COLO668 (cell line): ENCODE results near the gene SLC9A9.
"Not testable (repeated sequence)": the region's sequence is repeated elsewhere in the genome, so short reads cannot be mapped to it uniquely, and the experiment has no call there.

Source experiments
- DNase-seq: peaks from one replicate; lab custom pipeline; 2025; ENCODE audit not compliant: unreplicated experiment; lab: John Stamatoyannopoulos, UW

The SLC9A9 gene

DNA sequence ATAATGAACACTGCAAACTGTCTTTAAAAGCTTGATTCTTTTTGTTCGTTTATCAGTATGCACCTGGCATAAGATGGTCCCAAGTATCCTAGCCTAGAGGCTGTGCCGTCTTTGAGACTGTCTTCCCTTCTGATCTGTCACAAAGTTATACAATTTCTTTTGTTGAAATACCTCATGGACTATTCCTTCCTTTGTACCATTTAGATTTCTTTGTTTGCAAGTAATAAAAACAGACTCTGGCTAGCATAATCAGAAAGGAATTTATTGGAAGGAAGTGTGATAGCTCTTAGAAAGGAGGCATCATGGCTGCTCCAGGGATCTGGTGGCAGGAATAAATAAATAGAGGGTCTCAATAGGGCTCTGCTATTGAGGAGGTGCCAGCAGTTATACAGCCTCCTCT, 280.4 kb downstream of the SLC9A9 start:
- no peak for DNase-seq

DNA sequence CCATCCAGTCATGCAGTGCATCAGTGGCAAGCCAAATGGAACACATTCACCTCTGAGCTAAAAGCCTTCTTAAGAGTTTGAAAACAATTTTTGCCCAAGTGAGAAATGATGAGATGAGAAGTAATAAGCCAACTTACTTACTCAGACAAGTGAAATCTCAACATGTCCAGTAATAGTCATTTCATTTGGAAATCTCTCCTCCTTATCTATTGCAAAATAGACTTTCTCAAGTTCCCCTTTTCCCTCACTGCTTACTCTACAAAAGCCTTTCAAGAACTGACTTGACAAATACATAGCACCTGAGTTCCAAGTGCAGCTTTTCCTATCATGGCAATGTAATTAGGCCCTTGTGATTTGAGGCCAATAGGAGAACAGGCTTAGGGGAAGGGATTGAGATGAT, 282.3 kb downstream of the SLC9A9 start:
- no peak for DNase-seq

DNA sequence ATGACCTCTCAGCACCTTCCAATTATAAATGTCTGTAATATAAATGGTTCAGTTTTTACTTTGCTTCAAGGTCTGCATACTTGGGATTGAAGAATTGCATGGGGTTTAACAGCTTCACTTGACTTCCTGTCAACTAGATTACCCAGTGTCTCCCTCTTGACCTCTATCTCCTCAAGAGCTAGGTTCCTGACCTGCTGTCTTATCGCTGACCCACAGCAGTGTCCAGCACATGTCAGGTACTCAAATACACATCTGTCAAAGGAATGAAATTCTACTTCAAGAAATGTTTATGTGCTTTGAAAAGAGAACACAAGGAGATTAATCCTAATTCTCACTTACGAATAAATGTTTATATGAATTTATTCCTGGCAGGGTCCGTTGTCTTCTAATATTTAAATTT, 284.5 kb downstream of the SLC9A9 start:
- DNase-seq, result no peak

GRCh38 chr3:143562789-143563188, 285.5 kb downstream of the SLC9A9 start:
- DNase-seq, result no peak

- no peak for DNase-seq
Measured at GRCh38 chr3:143559296-143559695, 289.0 kb downstream of the SLC9A9 start.

DNA sequence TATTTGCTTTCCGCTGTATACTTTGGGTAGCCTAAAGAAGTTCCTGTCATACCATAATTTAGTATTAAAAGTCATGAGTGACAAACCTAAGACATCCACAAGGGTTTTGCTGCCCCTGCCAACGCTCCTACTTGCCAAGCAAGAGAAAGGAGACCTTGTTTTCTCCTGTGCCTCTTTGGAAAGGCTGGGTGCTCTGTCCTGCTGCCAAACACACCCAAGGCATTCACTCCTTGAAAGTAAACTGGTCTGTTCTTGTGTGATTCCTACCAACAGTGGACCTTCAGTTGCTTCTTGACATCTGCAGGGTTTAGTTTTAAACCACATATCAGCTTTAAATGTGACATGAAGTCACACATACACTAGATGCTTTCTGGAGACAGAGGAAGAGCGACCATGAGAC, 295.4 kb downstream of the SLC9A9 start:
- DNase-seq, result no peak

GRCh38 chr3:143551761-143552160, 296.5 kb downstream of the SLC9A9 start:
- no peak for DNase-seq

DNA sequence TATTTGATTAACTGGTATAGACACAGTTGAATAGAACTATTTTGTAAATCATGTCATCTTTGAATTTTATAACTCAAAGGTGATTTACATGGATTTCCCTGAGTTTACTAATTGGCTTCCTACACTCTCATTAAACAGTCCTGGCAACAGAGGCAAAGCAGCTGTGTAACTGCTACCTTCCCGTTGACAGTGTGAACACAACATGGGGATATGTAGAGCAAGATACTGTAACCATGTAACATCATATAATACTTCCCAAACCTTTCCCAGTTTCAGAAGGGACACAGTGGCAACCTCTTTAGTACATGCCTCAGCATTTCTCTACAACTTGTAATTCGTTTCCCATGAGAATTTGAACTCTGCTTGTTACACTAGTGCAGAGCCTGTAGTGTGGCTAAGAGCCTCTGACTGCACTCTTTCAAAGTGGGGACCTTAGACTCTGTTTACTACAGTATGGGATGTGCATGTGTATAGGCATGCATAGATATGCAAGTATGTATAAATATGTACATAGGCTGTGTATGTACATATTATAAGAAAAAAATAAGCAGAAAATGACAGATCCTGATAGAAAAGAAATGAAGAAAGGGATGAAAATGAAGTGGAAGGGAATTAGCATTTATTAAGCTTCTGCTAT, 299.3 kb downstream of the SLC9A9 start:
- no peak for DNase-seq

DNA sequence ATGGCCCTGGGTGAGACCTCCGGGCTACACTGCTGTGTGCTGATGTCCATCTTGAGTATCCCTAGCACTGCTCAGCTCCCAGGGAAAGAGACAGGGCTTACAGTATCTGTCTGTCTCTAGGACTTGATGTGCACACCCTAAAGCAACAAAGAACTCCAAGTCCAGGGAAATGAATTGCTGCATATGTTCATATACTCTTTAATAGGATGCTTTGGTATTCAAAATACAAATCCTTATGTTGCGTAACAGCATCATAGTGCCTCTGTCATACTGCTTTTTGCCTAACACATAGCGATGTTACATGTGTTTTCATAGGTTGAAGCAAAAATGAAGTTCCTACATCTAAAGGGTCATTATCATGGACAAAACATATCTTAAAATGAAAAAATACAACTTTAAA, 299.9 kb downstream of the SLC9A9 start:
- DNase-seq, result no peak

DNA sequence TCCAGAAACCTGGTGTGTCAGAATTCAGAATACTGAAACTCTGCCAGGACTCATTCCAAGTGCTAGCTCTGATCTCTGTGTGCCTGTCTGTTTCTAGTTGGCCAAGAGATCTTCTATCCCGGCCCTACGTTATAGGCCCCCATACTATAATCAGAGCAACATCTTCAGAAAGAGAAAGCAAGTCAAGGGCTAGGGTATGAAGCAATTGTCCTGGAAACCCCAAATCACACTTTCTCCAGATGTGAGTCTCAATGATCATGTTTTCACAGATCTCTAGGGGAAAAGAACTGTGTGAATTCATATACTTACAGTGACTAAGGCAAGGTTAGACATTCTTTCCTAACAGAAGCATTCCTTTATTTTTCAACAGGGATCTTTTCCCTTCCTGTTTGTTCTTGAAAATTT, 309.7 kb downstream of the SLC9A9 start:
- DNase-seq, result no peak

DNA sequence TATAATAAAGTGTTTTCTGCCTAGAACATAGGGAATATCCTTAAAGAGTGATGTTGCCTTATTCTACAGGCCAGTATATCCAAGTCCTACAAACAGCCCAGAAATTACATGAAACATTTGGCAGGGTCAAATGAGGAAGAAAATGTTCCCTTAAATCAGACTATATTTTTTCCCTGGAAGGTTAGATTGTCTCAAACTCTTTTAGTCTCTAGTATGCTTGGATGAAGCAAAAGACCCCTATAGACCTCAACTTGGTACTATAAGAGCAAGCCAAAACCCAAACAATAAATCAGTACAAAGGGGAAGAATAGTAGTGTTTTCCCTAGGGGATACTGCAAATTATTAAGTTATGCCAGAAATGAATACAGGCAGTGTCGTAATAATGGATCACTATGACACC, 310.2 kb downstream of the SLC9A9 start:
- no peak for DNase-seq

- no peak for DNase-seq
Measured at GRCh38 chr3:143536817-143537535, 311.3 kb downstream of the SLC9A9 start.

DNA sequence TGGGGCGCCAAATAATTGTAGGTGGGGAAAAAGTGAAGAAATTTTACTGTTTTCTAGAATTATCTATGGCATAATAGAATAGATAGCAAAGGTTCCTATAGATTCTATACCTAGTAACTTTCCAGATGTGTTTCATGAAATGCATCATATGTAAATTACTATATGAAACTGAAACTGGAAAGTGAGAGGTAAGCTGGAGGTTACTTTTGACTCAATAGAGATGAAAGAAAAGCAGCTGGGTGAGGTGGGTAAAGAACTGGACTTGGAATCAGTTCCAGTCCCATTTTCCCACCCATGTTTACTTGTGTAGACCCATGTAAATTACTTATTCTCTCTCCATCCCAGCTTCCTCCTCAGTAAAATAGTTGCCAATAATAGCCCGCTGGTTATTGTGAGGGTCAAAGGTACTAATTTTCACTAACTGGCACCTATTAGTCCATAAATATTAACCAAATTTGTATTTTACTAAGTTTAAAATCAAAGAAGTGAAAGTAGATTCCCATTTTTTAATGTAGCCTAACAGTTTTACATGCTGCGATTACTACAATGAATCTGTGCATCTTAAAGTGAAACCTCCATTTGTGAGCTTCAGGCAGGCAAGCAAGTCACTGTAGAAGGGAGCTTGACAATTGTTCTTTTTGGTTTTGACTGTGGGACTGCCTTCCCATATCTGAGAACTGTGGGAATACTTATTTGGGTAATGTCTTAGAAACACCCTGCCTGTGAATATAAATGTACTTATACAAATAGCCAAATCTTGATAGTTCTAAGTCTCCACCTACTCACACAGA, 312.1 kb downstream of the SLC9A9 start:
- no peak for DNase-seq

DNA sequence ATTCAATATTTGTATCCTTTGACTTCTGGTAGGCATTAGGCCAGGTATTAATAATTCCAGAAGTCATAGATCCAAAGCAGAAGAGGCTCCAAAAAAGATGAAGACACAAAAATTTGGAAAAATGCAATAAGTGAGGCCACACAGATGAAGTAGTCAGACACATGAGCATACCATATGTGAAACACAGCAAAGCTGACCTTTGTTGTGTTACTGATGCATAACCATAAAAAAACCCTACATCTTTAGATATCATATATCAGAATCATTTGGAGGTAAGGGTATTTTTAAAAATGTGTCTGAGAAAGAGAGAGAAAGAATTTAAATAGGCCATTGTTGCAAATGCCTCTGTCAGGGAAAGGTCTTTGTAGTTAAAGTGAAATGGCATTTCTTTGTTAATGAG, 314.9 kb downstream of the SLC9A9 start:
- no peak for DNase-seq

DNA sequence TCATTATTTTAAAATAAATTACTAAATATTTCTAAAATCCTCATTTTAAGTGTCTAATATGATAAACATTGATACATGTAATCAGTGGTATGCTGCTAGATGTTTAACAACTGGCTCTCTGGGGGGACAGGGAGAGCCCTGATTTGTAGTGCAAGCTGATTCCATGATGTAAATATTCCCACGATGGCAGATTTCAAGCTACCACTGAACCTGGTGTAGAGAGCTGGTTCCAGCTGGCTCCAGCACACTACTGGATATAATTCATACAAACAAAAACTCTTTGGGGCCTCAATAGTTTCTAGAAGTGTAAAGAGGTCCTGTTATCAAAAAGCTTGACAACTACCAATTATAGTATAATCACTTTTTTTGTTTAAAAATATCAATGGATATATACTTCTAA, 316.2 kb downstream of the SLC9A9 start:
- DNase-seq, result no peak

DNA sequence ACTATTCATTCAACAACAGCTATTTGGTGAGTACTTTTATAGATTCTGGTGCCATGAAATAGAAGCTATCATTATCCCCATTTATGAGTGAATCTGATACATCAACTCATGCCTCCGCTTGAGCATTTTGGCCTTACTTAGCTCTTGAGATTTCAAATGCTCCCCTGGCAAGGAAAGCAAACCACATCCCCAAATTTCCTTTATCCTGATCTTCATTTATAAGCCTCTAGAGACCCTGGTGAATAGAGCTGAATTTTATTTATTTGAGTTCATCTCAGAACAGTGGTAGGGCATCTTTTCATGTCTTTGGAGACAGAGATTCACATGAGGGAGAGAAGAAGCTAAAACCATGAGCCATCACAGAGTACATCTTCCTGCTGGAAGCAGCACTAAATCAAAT, 317.2 kb downstream of the SLC9A9 start:
- no peak for DNase-seq

DNA sequence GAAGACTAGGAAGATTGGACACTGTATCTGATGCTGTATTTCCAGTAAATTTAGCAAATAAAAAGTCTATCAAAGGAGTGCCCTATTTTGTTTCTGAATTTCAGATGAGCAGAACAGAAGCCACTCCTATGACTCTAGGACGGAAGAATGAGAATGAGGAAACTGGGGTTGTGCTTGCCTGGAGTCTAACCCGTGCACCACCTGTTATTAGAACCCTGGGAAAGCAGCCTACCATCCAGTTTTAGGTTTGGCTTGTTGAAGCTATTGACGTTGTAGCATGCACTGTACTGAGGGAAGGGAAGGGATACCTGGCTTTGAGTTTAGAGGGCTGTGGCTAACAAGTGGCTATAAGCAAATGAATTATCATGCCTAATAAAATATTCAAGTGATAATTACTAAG, 318.5 kb downstream of the SLC9A9 start:
- no peak for DNase-seq

DNA sequence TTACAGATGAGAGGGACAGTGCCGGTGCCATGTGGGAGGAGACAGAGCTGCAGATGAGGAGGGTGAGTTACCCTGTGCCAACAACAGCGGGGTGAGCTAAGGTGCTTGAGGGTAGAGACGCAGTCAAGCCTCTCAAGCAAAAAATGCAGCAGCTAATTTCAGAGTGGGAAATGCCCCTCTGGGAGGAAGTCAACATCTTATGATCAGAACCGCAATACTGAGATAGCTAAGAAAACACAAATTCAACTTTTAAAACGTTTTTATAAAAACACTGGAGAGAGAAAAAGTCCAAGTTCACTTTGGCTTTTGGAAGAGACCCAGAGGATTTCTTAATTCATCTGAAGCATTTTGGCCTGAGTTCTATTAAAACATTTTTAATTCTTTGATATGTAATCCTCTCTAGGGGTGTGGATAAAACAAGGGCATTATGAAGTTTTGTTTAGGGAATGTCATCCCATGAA, 319.2 kb downstream of the SLC9A9 start:
- no peak for DNase-seq

GRCh38 chr3:143526011-143526545, 322.2 kb downstream of the SLC9A9 start:
- DNase-seq, result no peak

DNA sequence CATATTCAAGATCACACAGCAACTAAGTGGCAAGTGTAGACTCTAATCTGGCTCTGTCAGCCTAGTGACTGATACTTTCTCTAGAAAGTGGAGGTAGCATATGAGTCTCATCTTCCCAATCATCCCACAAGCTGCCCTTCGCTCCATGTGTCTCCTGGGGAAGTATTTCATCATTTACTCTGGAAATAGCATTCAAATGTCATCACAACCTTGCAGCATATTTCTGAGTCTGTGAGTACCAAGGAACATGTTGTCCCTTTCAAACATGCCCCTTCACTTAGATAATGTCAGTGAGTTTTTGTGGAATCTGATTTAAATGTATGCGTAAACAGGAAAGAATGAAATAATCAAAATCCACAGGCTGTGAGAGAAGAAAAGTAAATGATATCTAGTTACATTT, 322.9 kb downstream of the SLC9A9 start:
- DNase-seq, result no peak

DNA sequence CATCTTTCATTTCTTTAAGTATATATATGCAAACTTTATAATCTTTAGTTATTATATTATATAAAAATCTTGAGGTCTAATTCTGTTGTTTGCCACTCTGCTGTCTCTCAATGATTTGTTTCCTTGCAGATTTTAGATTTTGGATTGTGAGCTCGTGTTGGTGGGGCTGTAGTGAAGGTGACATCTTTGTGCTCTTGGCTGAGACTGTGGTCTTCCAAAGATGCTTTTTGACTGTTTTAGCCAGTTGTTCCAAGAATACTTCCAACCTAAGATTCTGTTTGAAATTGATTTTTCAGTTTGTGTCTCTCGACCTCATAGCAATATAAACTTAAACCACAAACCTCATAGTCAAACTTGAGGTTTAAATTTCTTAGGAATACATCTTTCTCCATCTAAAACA, 326.5 kb downstream of the SLC9A9 start:
- no peak for DNase-seq

- DNase-seq, result not testable (repeated sequence)
Measured at GRCh38 chr3:143517131-143517530, 331.1 kb downstream of the SLC9A9 start.
